Pancreas (tissue), 10 donors: ENCODE measurements around the gene ISLR. TPM values are rescaled to one million over a fixed set of nuclear protein-coding genes. Genes with fewer than 3 reads are reported as not detected.

Experiments used
- ATAC-seq, 4 donors: fragments of 200-7000 bp; cut with Tn5 transposase; one replicate each; pipeline versions ENCODE4 v1.8.0 to v1.9.1; 2020; ENCODE audit warnings: mild to moderate bottlenecking in 4 of 4, moderate library complexity in 4 of 4
- DNase-seq, 6 donors: peaks; one replicate each; pipeline ENCODE4 v3.0.0-alpha.2; 2020
- FAIRE-seq: peaks from 2 replicates; lab custom pipeline; 2012; peaks lifted over from hg19 to GRCh38; lab: Jason Lieb, UNC
- H3K27ac ChIP-seq, 4 donors: fragments of 200-600 bp; sonication (generic); 1 replicate in 3 of 4; 2 replicates in 1 of 4; pipeline versions ENCODE4 v1.5.0 to v1.8.0; 2020
- H3K27me3 ChIP-seq, 4 donors: fragments of 200-600 bp; one replicate each; pipeline ENCODE4 v1.8.0; 2021
- H3K36me3 ChIP-seq, 3 donors: fragments of 200-600 bp; sonication (generic) in 1 of 3; one replicate each; pipeline versions ENCODE4 v1.5.0 to v1.8.0; 2020 to 2021
- H3K4me1 ChIP-seq, 3 donors: fragments of 200-600 bp; one replicate each; pipeline ENCODE4 v1.8.0; 2021
- H3K4me3 ChIP-seq, 4 donors: fragments of 200-600 bp; sonication (generic) in 2 of 4; one replicate each; pipeline versions ENCODE4 v1.5.0 to v1.8.0; 2020 to 2021
- H3K9me3 ChIP-seq, 4 donors: fragments of 200-600 bp; one replicate each; pipeline ENCODE4 v1.8.0; 2021
- CTCF ChIP-seq, 4 donors: fragments of 200-600 bp; sonication (generic) in 3 of 4; IDR thresholded peaks; one replicate each; pipeline versions ENCODE4 v1.5.0 to v1.8.0; 2021; ENCODE audit warnings: antibody characterized with exemption in 4 of 4
- WGBS, 2 donors: extraction: QIAGEN DNeasy Blood & Tissue Kit; methylation state at CpG; one replicate each; pipeline ENCODE4 v1.1.7; 2013; 5-methylcytosine and 5-hydroxymethylcytosine counted together
- intact Hi-C, 3 donors: fragments of 100-400 bp; cut with DNase I; formaldehyde crosslinking; loops; one replicate each; pipeline versions ENCODE4 v1.11.1 to v1.14.2; 2022
- polyA plus RNA-seq, 2 donors: library from polyadenylated mRNA; stranded (reverse); fragments of 200-250 nt; gene quantifications; one replicate each; pipeline ENCODE4 v1.2.3, GENCODE V29; 2013
- total RNA-seq, 6 donors: library from RNA; stranded (reverse); fragmentation: NEBNext Ultra II Directional in 4 of 6; extraction: Animal tissue kit (Norgen Biotek cat#: 25700) in 4 of 6; gene quantifications; one replicate each; pipeline versions ENCODE4 v1.2.1 to v1.2.4, GENCODE V29; 2021 to 2023
- donor health status: healthy with polysubstance abuse.
- donor health status: DM: no; HTN: no; CAD: no; lungs with moderate emphysema.
- donor health status: DM: no; HTN: no; CAD: no.
- donor health status: control.
- donor health status: control.
- donor health status: Bipolar disorder and iron deficiency.
- donor health status: DM: yes; HTN: yes; CAD: no.
- donor health status: DM: no; HTN: no; CAD: no.
- donor health status: DM: no; HTN: no; CAD: no.
- donor health status: DM: yes; HTN: yes; CAD: no.

ISLR gene
- total and polyA plus RNA-seq, 8 donors = 1.5 to 29.4 (median 3.3) TPM

- peak in 1 of 6 donors; percentile 13 for DNase-seq
- no peak for TF ChIP-seq CTCF (IDR thresholded peaks at IDR 0.05)
- H3K36me3 ChIP-seq = no peaks in the 10 kb centered on the region
- H3K27ac ChIP-seq = no peak overlapping the region
- no peaks in the 10 kb centered on the region for H3K9me3 ChIP-seq
- no peak overlapping the region for H3K4me3 ChIP-seq
- 55 to 73% methylated on average over 1 of the region's 1 CpG for WGBS, 2 donors
- no peak for FAIRE-seq
- intact Hi-C loops = no loop called here
- no peaks in the 10 kb centered on the region for H3K4me1 ChIP-seq
- ATAC-seq = peak in 3 of 4 donors; percentile 42 to 64 (median 61)
- H3K27me3 ChIP-seq = no peaks in the 10 kb centered on the region
Measured at GRCh38 chr15:74200412-74200815, 26.9 kb downstream of the ISLR start.

DNA sequence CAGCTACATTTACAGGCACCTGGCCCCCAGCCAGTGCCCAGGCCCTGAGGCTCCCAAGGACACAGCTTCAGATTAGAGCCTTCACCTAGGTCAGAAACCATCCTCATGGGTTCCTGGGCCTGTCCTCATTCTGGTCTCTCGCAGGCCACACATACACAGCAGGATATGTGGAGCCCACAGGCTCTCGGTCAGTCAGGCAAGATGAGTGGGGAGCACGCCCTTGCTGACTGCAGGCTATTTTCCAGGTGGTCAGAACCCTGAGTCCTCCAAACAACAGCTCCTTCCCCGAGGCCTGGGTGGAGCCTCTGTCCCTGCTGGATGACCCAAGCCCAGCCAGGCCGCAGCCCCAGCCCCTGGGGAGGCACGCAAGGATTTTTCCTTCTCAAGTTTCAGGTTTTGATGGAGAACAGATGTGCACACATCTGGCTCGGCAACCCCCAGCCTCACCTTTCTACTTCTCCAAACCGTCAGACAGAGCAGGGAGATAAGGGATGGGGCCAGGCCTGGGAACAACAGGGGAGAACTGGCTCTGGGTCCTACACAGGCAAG is 27.4 kb downstream of the ISLR start:
- H3K9me3 ChIP-seq = no peaks in the 10 kb centered on the region
- no peak overlapping the region for H3K4me3 ChIP-seq
- TF ChIP-seq CTCF (IDR thresholded peaks at IDR 0.05) = no peak
- no peaks in the 10 kb centered on the region for H3K27me3 ChIP-seq
- no peaks in the 10 kb centered on the region for H3K4me1 ChIP-seq
- H3K36me3 ChIP-seq = no peaks in the 10 kb centered on the region
- 68 to 78% methylated on average over 8 of the region's 8 CpGs for WGBS, 2 donors
- no peak overlapping the region for H3K27ac ChIP-seq
- DNase-seq = peak in 1 of 6 donors; percentile 24
- no peak for FAIRE-seq
- intact Hi-C loops = no loop called here
- peak in 1 of 4 donors; percentile 25 for ATAC-seq

GRCh38 chr15:74201710-74202420 is 28.4 kb downstream of the ISLR start:
- H3K36me3 ChIP-seq = no peaks in the 10 kb centered on the region
- no peak overlapping the region for H3K4me3 ChIP-seq
- intact Hi-C loops = no loop called here
- no peaks in the 10 kb centered on the region for H3K9me3 ChIP-seq
- ATAC-seq = no peak
- no peaks in the 10 kb centered on the region for H3K4me1 ChIP-seq
- no peak for TF ChIP-seq CTCF (IDR thresholded peaks at IDR 0.05)
- WGBS, 2 donors = 41 to 45% methylated on average over 7 of the region's 7 CpGs
- H3K27me3 ChIP-seq = no peaks in the 10 kb centered on the region
- DNase-seq = peak in 1 of 6 donors; percentile 16
- no peak overlapping the region for H3K27ac ChIP-seq
- no peak for FAIRE-seq

DNA sequence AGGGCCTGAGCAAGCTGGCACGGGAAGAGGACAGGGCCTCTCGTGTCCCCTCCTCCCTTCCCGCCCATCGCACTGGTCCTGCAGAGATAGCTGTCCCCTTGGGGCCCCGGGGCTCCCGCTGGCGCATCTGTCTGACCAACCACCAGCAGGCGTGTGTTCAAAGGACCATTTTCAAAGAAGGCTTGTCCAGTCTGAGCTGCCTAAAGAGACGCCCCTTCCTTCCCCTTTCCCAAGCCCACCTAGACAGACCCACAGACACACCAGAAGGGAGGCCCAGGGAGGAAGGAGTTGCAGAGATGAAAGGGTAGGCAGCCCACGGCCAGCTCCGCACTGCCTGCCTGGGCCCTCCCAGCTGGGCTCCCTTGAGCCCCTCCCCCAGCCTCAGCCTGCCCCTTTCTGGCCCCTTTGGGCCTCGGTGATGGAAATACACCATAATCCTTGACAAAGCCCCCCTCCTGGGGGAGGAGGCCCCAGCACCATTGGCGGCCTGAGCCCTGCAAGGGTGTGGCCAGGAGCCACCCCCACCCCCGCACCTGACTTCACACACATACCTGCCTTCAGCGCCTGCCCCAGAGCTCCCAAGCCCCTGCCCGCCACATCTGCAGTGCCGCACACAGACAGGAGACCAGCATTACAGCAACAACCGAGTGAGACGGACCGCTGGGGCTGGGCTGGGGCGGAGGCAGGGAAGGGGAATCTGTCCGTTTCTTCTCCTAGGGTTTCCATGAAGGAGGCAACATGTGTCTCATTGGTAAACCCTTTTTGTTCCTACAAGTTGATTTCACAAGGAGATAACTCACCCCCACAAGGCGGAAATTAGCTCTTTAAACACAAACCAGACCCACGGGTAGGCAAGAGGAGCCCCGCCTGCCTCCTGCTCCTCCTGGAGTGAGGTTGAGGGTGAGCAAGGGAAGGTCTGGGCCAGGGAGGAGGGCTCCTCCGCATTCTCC is 29.2 kb downstream of the ISLR start, which contains the start of gene STRA6:
Gene STRA6, minus strand, starts transcription at position 336 of the 950 bp plus-strand sequence. CDS start 520 bp downstream, outside the sequence.
- H3K9me3 ChIP-seq = no peaks in the 10 kb centered on the region
- H3K4me1 ChIP-seq = no peaks in the 10 kb centered on the region
- H3K36me3 ChIP-seq = no peaks in the 10 kb centered on the region
- no peak for ATAC-seq
- intact Hi-C loops = no loop called here
- WGBS, 2 donors = 53 to 60% methylated on average over 22 to 26 of the region's 26 CpGs
- no peaks in the 10 kb centered on the region for H3K27me3 ChIP-seq
- H3K27ac ChIP-seq = no peak within 1 kb of the TSS
- no peak for TF ChIP-seq CTCF (IDR thresholded peaks at IDR 0.05)
- DNase-seq = peak in 1 of 6 donors; percentile 50
- FAIRE-seq = no peak
- H3K4me3 ChIP-seq = no peak within 1 kb of the TSS
